GM23338 (cell line): ENCODE data around the gene NT5M. TPM values are rescaled to one million over a fixed set of nuclear protein-coding genes. Genes with fewer than 3 reads are reported as not detected.

Experiments used
- ATAC-seq: fragments of 200-7000 bp; cut with Tn5 transposase; 3 replicates; pipeline ENCODE4 v1.9.1; 2020
- DNase-seq: peaks from one replicate; pipeline ENCODE4 v3.0.0-alpha.2; 2015; ENCODE audit warnings: low spot score
- H2AFZ ChIP-seq: fragments of 200-600 bp; sonication (generic); 2 replicates; pipeline ENCODE4 v1.8.0; 2016; ENCODE audit warnings: antibody characterized with exemption, mild to moderate bottlenecking, moderate library complexity
- H3F3A ChIP-seq: fragments of 200-600 bp; sonication (generic); replicated peaks from 2 replicates; pipeline ENCODE4 v1.8.0; 2017; ENCODE audit warnings: antibody characterized with exemption, mixed run types, low read depth
- H3K27ac ChIP-seq: fragments of 200-600 bp; sonication (generic); 2 replicates; pipeline ENCODE4 v1.6.1; 2016; ENCODE audit warnings: low read depth
- H3K27me3 ChIP-seq: fragments of 200-600 bp; sonication (generic); 2 replicates; pipeline ENCODE4 v1.8.0; 2016; ENCODE audit warnings: mild to moderate bottlenecking, mixed run types, moderate library complexity; ENCODE audit not compliant: insufficient read depth
- H3K36me3 ChIP-seq: fragments of 200-600 bp; sonication (generic); 2 replicates; pipeline ENCODE4 v1.8.0; 2016; ENCODE audit warnings: mild to moderate bottlenecking; ENCODE audit not compliant: insufficient read depth
- H3K4me1 ChIP-seq: fragments of 200-600 bp; sonication (generic); 2 replicates; pipeline ENCODE4 v1.8.0; 2016; ENCODE audit warnings: mild to moderate bottlenecking, moderate library complexity; ENCODE audit not compliant: insufficient read depth
- H3K4me2 ChIP-seq: fragments of 200-600 bp; sonication (generic); 2 replicates; pipeline ENCODE4 v1.7.1; 2017; ENCODE audit warnings: mixed run types
- H3K4me3 ChIP-seq: fragments of 200-600 bp; sonication (generic); 2 replicates; pipeline ENCODE4 v1.6.1; 2016; ENCODE audit warnings: mixed run types
- H3K79me2 ChIP-seq: fragments of 200-600 bp; sonication (generic); replicated peaks from 2 replicates; pipeline ENCODE4 v1.8.0; 2017; ENCODE audit warnings: mild to moderate bottlenecking; ENCODE audit not compliant: insufficient read depth
- H3K9me2 ChIP-seq: fragments of 200-600 bp; sonication (generic); 2 replicates; pipeline ENCODE4 v1.8.0; 2017; ENCODE audit not compliant: insufficient read depth
- H4K20me1 ChIP-seq: fragments of 200-600 bp; sonication (generic); replicated peaks from 2 replicates; pipeline ENCODE4 v1.8.0; 2017; ENCODE audit warnings: mild to moderate bottlenecking; ENCODE audit not compliant: insufficient read depth
- H3K27ac Mint-ChIP-seq: 2 replicates; pipeline ENCODE4 v1.8.0; 2020; ENCODE audit warnings: inconsistent platforms, mild to moderate bottlenecking, moderate library complexity, mixed read lengths
- H3K27me3 Mint-ChIP-seq: 3 replicates; pipeline ENCODE4 v1.8.0; 2022; ENCODE audit warnings: low read depth, mild to moderate bottlenecking, moderate library complexity, mixed read lengths, inconsistent platforms; ENCODE audit not compliant: insufficient read depth, poor library complexity
- H3K36me3 Mint-ChIP-seq: 3 replicates; pipeline ENCODE4 v1.8.0; 2021; ENCODE audit warnings: low read depth, mild to moderate bottlenecking, inconsistent platforms, moderate library complexity, mixed read lengths
- H3K4me1 Mint-ChIP-seq: 3 replicates; pipeline ENCODE4 v1.8.0; 2020; ENCODE audit warnings: mild to moderate bottlenecking, inconsistent platforms, mixed read lengths
- H3K4me3 Mint-ChIP-seq: 3 replicates; pipeline ENCODE4 v1.8.0; 2021; ENCODE audit warnings: moderate library complexity, mild to moderate bottlenecking, inconsistent platforms, mixed read lengths
- H3K9me3 Mint-ChIP-seq: 3 replicates; pipeline ENCODE4 v1.8.0; 2020; ENCODE audit warnings: moderate library complexity, mild to moderate bottlenecking, inconsistent platforms, mixed read lengths
- CREB1 ChIP-seq: fragments of 250-450 bp; sonication (Bioruptor Pico); IDR thresholded peaks from 2 replicates; pipeline ENCODE4 v1.5.0; 2020; ENCODE audit warnings: low read depth, mild to moderate bottlenecking, moderate library complexity
- ETS1 ChIP-seq: IDR thresholded peaks from 2 replicates; pipeline ENCODE4 v1.6.1; 2016; ENCODE audit warnings: antibody characterized with exemption
- JUNB ChIP-seq: IDR thresholded peaks from one replicate; pipeline ENCODE4 v1.6.1; 2016; ENCODE audit warnings: antibody characterized with exemption; ENCODE audit not compliant: unreplicated experiment
- STAT1 ChIP-seq: IDR thresholded peaks from one replicate; pipeline ENCODE4 v1.6.1; 2016; ENCODE audit warnings: antibody characterized with exemption; ENCODE audit not compliant: unreplicated experiment
- ZNF114 ChIP-seq: fragments of 250-450 bp; sonication (Bioruptor Pico); IDR thresholded peaks from 2 replicates; pipeline ENCODE4 v1.5.0; 2020; ENCODE audit warnings: mild to moderate bottlenecking, moderate library complexity
- ZNF331 ChIP-seq: fragments of 250-450 bp; sonication (Bioruptor Pico); IDR thresholded peaks from 2 replicates; pipeline ENCODE4 v1.5.0; 2020; ENCODE audit warnings: low read depth, mild to moderate bottlenecking, moderate library complexity
- ZNF462 ChIP-seq: fragments of 250-450 bp; sonication (Bioruptor Pico); IDR thresholded peaks from 2 replicates; pipeline ENCODE4 v1.5.0; 2020; ENCODE audit warnings: mild to moderate bottlenecking, moderate library complexity
- polyA plus RNA-seq: library from polyadenylated mRNA; unstranded; fragments of >200 nt; fragmentation: Nextera tagmentation; extraction: Ambion mirVana; gene quantifications from 2 replicates; pipeline ENCODE4 v1.2.1, GENCODE V29; 2016
- total RNA-seq: library from RNA; depleted of rRNA; stranded (reverse); fragments of >200 nt; shearing (Covaris generic); gene quantifications from 2 replicates; pipeline ENCODE4 v1.2.3, GENCODE V29; 2014

The NT5M gene
- total and polyA plus RNA-seq, 2 experiments from 2014 or later, result 6.0 to 10.6 TPM

- TF ChIP-seq ZNF462 (CRISPR knock-in tag) (no peak), ZNF331 (no peak), CREB1 (CRISPR knock-in tag) (no peak), ZNF114 (CRISPR knock-in tag) (no peak), ETS1 (no peak), JUNB (no peak)
These were observed 43.5 kb downstream of the NT5M start (continued) for GRCh38 chr17:17346428-17347233.

- Mint-ChIP-seq H3K36me3 (no peaks in the 10 kb centered on the region; the same call in 2 of the 3 replicates), H3K27me3 (peaks cover 8% of the 10 kb centered on the region), H3K27ac (no peak overlapping the region), H3K9me3 (no peaks in the 10 kb centered on the region), H3K4me3 (no peak overlapping the region), H3K4me1 (peaks cover 4% of the 10 kb centered on the region)
- no peak overlapping the region for H3K4me2 ChIP-seq
- 0 out of 2 replicates have a peak, but pooled peaks cover 5% of the 10 kb centered on the region for H3K4me1 ChIP-seq
- TF ChIP-seq STAT1 (no peak), ZNF114 (CRISPR knock-in tag) (no peak)
- no peaks in the 10 kb centered on the region for H3K9me2 ChIP-seq
- no peaks in the 10 kb centered on the region for H4K20me1 ChIP-seq
- H3K27me3 ChIP-seq, result no peaks in the 10 kb centered on the region
- H3K36me3 ChIP-seq, result no peaks in the 10 kb centered on the region
- ATAC-seq, result no peak
- no peak overlapping the region for H3K4me3 ChIP-seq
- no peak overlapping the region for H2AFZ ChIP-seq
- H3K79me2 ChIP-seq, result no peaks in the 10 kb centered on the region
- no peaks in the 10 kb centered on the region for H3F3A ChIP-seq
- no peak for DNase-seq
- H3K27ac ChIP-seq, result no peak overlapping the region
These were observed 44.2 kb downstream of the NT5M start for GRCh38 chr17:17347234-17347955.
